SK-N-MC (cell line): ENCODE measurements around the gene TBC1D9B.

ENCODE experiments used
- DNase-seq: peaks from one replicate; pipeline ENCODE4 v3.0.0-alpha.2; 2011; ENCODE audit warnings: low read depth, low spot score
- H3K27ac ChIP-seq: fragments of 200-600 bp; sonication (generic); 2 replicates; pipeline ENCODE4 v1.5.1; 2016; ENCODE audit warnings: mixed run types
- H3K36me3 ChIP-seq: fragments of 200-600 bp; sonication (generic); 2 replicates; pipeline ENCODE4 v1.6.1; 2017; ENCODE audit warnings: antibody characterized with exemption, low read length, mixed read lengths; ENCODE audit not compliant: insufficient read depth
- H3K4me3 ChIP-seq: fragments of 200-600 bp; sonication (generic); 2 replicates; pipeline ENCODE4 v1.5.1; 2016
- H3K9ac ChIP-seq: fragments of 200-600 bp; sonication (generic); 2 replicates; pipeline ENCODE4 v1.8.0; 2017; ENCODE audit warnings: mixed run types, mixed read lengths; ENCODE audit not compliant: insufficient read length
- H3K9me3 ChIP-seq: fragments of 200-600 bp; sonication (generic); 2 replicates; pipeline ENCODE4 v1.6.1; 2017; ENCODE audit warnings: low read depth, mild to moderate bottlenecking, antibody characterized with exemption, low read length, moderate library complexity, mixed read lengths
- EZH2 ChIP-seq: fragments of 200-600 bp; sonication (generic); IDR thresholded peaks from one replicate; pipeline ENCODE4 v1.6.1; 2017; ENCODE audit warnings: antibody characterized with exemption
- FOXP2 ChIP-seq: optimal IDR thresholded peaks from 2 replicates; pipeline ENCODE3; 2011; ENCODE audit warnings: mild to moderate bottlenecking, moderate library complexity; ENCODE audit not compliant: insufficient read depth; ENCODE audit errors: extremely low read length, control extremely low read depth
- POLR2AphosphoS5 ChIP-seq: IDR thresholded peaks from 2 replicates; pipeline ENCODE4 v1.6.1; 2012; ENCODE audit warnings: mild to moderate bottlenecking, low read depth, low read length, borderline replicate concordance

TBC1D9B gene

GRCh38 chr5:179926657-179927056 is 19.0 kb upstream of the TBC1D9B start:
- no peaks in the 10 kb centered on the region for H3K9me3 ChIP-seq
- H3K27ac ChIP-seq: no peak overlapping the region
- no peak for DNase-seq
- no peaks in the 10 kb centered on the region for H3K36me3 ChIP-seq
- TF ChIP-seq POLR2AphosphoS5: no peak
- no peak for TF ChIP-seq FOXP2
- no peak for TF ChIP-seq EZH2
- no peak overlapping the region for H3K4me3 ChIP-seq
- no peak overlapping the region for H3K9ac ChIP-seq

GRCh38 chr5:179923436-179923835 is 15.7 kb upstream of the TBC1D9B start:
- Histone ChIP-seq H3K9ac (no peak overlapping the region), H3K27ac (no peak overlapping the region), H3K4me3 (no peak overlapping the region), H3K36me3 (no peaks in the 10 kb centered on the region), H3K9me3 (no peaks in the 10 kb centered on the region)
- no peak for TF ChIP-seq FOXP2
- TF ChIP-seq EZH2: no peak
- no peak for TF ChIP-seq POLR2AphosphoS5
- no peak for DNase-seq

- Histone ChIP-seq H3K27ac (no peak overlapping the region), H3K36me3 (no peaks in the 10 kb centered on the region), H3K9me3 (no peaks in the 10 kb centered on the region), H3K9ac (no peak overlapping the region), H3K4me3 (no peak overlapping the region)
- DNase-seq: no peak
- TF ChIP-seq EZH2 (no peak), POLR2AphosphoS5 (no peak), FOXP2 (no peak)
These were observed 12.5 kb upstream of the TBC1D9B start for GRCh38 chr5:179920175-179920574.

DNA sequence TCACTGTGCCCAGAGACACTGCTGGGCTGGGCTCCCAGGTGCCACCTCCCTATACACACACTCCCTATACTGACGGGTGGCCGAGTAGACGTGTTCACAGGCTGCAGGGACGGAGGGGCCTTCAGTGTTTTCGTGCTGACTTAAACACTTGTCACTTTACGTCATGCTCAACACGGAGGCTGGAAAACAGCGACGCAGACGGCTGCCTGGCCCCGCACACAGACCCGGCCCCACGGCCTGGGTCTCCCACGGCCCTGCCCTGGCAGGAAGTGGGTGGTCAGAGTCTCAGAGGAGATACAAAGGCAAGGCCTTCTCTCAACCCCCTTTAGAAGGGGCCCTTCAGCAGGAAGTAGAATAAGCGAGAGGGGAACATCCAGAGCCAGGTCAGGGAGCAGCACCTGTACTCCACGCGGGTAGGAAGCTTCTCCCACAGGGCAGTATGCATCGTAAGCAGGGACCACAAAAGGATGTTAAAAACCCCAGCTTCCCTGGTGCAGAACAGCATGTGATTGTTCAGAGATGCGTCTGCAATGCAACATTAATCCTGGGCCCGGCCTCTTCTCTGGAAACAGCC is 11.9 kb upstream of the TBC1D9B start:
- no peaks in the 10 kb centered on the region for H3K9me3 ChIP-seq
- no peak for DNase-seq
- no peak overlapping the region for H3K27ac ChIP-seq
- no peak overlapping the region for H3K9ac ChIP-seq
- H3K4me3 ChIP-seq: no peak overlapping the region
- TF ChIP-seq EZH2 (no peak), POLR2AphosphoS5 (no peak), FOXP2 (no peak)
- H3K36me3 ChIP-seq: no peaks in the 10 kb centered on the region

GRCh38 chr5:179918742-179919486 is 11.2 kb upstream of the TBC1D9B start:
- H3K9ac ChIP-seq: no peak overlapping the region
- H3K27ac ChIP-seq: no peak overlapping the region
- H3K4me3 ChIP-seq: no peak overlapping the region
- no peaks in the 10 kb centered on the region for H3K9me3 ChIP-seq
- no peaks in the 10 kb centered on the region for H3K36me3 ChIP-seq
- TF ChIP-seq POLR2AphosphoS5 (no peak), EZH2 (no peak), FOXP2 (no peak)
- DNase-seq: no peak

GRCh38 chr5:179916523-179916922 is 8.8 kb upstream of the TBC1D9B start:
- H3K9ac ChIP-seq: no peak overlapping the region
- H3K27ac ChIP-seq: no peak overlapping the region
- no peak overlapping the region for H3K4me3 ChIP-seq
- no peaks in the 10 kb centered on the region for H3K9me3 ChIP-seq
- TF ChIP-seq FOXP2: no peak
- no peak for TF ChIP-seq EZH2
- no peak for TF ChIP-seq POLR2AphosphoS5
- H3K36me3 ChIP-seq: no peaks in the 10 kb centered on the region
- no peak for DNase-seq

DNA sequence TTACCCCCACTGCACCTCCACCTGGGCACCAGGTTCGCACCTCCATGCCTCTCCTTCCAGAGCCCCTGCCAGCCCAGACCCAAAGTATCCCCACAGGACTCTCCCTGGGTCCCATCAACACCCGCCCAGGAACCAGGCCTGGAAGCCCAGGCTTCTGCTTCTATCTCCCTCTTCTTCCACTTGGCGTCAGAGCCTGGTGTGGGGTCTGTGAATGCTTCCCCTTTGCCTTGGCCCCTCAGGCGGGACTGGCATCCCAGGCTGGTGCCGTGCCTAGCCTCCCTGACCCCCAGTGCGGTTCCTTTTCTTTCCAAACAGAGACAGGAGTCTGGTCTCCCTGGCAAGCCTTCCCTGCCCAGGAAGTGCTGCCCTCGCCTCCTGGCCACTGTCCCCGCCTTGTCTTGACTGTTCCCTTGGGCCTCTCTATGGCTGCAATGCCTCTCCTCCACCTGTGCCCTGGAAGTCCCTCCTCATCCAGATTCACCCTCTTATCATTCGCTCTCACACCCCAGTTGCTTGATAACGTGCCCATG is 7.8 kb upstream of the TBC1D9B start:
- Histone ChIP-seq H3K9me3 (no peaks in the 10 kb centered on the region), H3K9ac (no peak overlapping the region), H3K36me3 (no peaks in the 10 kb centered on the region), H3K27ac (no peak overlapping the region), H3K4me3 (no peak overlapping the region)
- TF ChIP-seq EZH2 (no peak), POLR2AphosphoS5 (no peak), FOXP2 (no peak)
- DNase-seq: no peak

- Histone ChIP-seq H3K4me3 (no peak overlapping the region), H3K27ac (no peak overlapping the region), H3K9me3 (no peaks in the 10 kb centered on the region), H3K36me3 (no peaks in the 10 kb centered on the region), H3K9ac (no peak overlapping the region)
- TF ChIP-seq POLR2AphosphoS5: no peak
- TF ChIP-seq EZH2: no peak
- no peak for TF ChIP-seq FOXP2
- no peak for DNase-seq
These were observed 6.5 kb upstream of the TBC1D9B start for GRCh38 chr5:179914032-179914755.
